ENCODE results near the gene LDB3. TPM values are rescaled to one million over a fixed set of nuclear protein-coding genes. Genes with fewer than 3 reads are reported as not detected.
A peak's percentile ranks its signal among the peaks of the same experiment; 100 is the strongest.

The LDB3 gene
- total and polyA plus RNA-seq, 12 donors = 162 to 1,738 (median 1,513) TPM

DNA sequence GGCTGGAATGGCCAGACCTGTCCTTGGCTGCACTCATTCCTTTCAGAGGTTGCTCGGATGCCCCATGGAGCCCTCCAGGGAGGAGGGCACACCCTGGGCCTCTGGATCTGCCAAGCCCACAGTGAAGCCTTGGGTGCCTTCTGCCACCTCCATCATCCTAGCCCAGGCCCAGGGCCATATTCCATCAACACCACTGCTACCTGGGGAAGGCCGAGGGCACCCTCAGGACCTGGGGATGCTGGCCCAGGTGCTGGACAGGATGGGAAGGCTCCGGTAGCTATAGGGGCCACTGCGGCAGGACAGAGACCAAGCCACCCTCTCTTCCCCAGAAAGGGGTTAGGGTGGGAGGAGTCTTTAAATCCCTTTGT lies 13.2 kb upstream of the LDB3 start:
- no peak overlapping the region for H3K4me3 ChIP-seq
- H3K27ac ChIP-seq = no peak overlapping the region
- DNase-seq (no peak), ATAC-seq (no peak)
- H3K36me3 ChIP-seq = no peaks in the 10 kb centered on the region
- H3K27me3 ChIP-seq = peaks cover 0 to 5% (median 0%) of the 10 kb centered on the region in 7 donors
- peaks cover 0 to 51% (median 24%) of the 10 kb centered on the region in 9 donors for H3K4me1 ChIP-seq
- H3K9me3 ChIP-seq = no peaks in the 10 kb centered on the region
- intact Hi-C loops (cut with DNase I) = no loop called here
- 87 to 95% methylated on average over 4 of the region's 4 CpGs for WGBS, 2 donors
- TF ChIP-seq, protein P1, sequence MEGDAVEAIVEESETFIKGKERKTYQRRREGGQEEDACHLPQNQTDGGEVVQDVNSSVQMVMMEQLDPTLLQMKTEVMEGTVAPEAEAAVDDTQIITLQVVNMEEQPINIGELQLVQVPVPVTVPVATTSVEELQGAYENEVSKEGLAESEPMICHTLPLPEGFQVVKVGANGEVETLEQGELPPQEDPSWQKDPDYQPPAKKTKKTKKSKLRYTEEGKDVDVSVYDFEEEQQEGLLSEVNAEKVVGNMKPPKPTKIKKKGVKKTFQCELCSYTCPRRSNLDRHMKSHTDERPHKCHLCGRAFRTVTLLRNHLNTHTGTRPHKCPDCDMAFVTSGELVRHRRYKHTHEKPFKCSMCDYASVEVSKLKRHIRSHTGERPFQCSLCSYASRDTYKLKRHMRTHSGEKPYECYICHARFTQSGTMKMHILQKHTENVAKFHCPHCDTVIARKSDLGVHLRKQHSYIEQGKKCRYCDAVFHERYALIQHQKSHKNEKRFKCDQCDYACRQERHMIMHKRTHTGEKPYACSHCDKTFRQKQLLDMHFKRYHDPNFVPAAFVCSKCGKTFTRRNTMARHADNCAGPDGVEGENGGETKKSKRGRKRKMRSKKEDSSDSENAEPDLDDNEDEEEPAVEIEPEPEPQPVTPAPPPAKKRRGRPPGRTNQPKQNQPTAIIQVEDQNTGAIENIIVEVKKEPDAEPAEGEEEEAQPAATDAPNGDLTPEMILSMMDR (IDR thresholded peaks at IDR 0.05) = no peak

DNA sequence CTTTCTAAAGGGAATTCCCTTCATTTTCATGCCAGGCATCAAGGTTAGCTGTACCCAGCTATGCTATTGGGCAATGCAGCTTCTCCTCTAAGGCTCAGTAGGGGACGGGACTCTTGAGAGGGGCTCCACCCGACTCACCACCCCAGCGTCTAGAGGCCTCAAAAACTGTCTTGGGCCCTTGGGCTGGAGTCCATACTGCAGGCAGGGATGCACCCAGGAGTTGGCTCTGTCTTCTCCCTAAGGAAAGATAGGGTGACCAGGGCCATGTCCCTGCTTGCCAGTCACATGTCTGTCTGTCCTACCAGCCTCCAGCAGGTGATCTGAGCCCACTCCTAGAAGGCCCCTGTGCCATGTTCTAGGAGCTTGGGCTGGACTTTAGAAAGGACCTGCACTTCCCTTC lies 12.7 kb upstream of the LDB3 start:
- Histone ChIP-seq H3K36me3 (no peaks in the 10 kb centered on the region), H3K4me3 (no peak overlapping the region), H3K27me3 (peaks cover 0 to 5% (median 0%) of the 10 kb centered on the region in 7 donors), H3K27ac (no peak overlapping the region), H3K9me3 (no peaks in the 10 kb centered on the region), H3K4me1 (peaks cover 0 to 50% (median 23%) of the 10 kb centered on the region in 9 donors)
- ATAC-seq (no peak), DNase-seq (no peak)
- intact Hi-C loops (cut with DNase I) = no loop called here
- 91 to 95% methylated on average over 3 of the region's 3 CpGs for WGBS, 2 donors
- TF ChIP-seq, protein P1 (IDR thresholded peaks at IDR 0.05) = no peak

DNA sequence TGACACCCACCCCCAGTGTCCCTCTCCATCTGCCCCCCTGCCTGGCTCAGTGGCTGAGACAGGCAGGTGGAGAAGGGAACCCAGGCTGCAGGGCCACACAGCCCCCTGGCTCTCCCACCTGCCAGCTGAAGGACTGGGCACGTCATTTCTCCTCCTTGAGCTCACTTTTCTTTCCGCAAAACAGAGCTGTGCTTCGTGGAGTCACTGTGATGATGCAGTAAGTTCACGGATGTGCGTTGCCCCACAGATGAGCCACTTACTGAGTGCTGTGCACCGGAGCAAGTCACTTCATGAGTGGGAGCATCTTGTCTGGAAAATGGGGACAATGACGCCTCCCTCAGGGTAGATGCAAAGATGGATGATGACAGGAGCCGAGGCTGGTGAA lies 11.3 kb upstream of the LDB3 start:
- DNase-seq (no peak), ATAC-seq (no peak)
- peaks cover 0 to 5% (median 0%) of the 10 kb centered on the region in 7 donors for H3K27me3 ChIP-seq
- peaks cover 0 to 50% (median 20%) of the 10 kb centered on the region in 9 donors for H3K4me1 ChIP-seq
- WGBS, 2 donors = 87 to 91% methylated on average over 8 of the region's 8 CpGs
- TF ChIP-seq, protein P1 (IDR thresholded peaks at IDR 0.05) = no peak
- intact Hi-C loops (cut with DNase I) = no loop called here
- peak overlapping the region in 3 of 10 donors; percentile 14 to 65 (median 32) for H3K27ac ChIP-seq
- no peaks in the 10 kb centered on the region for H3K9me3 ChIP-seq
- H3K4me3 ChIP-seq = no peak overlapping the region
- no peaks in the 10 kb centered on the region for H3K36me3 ChIP-seq

DNA sequence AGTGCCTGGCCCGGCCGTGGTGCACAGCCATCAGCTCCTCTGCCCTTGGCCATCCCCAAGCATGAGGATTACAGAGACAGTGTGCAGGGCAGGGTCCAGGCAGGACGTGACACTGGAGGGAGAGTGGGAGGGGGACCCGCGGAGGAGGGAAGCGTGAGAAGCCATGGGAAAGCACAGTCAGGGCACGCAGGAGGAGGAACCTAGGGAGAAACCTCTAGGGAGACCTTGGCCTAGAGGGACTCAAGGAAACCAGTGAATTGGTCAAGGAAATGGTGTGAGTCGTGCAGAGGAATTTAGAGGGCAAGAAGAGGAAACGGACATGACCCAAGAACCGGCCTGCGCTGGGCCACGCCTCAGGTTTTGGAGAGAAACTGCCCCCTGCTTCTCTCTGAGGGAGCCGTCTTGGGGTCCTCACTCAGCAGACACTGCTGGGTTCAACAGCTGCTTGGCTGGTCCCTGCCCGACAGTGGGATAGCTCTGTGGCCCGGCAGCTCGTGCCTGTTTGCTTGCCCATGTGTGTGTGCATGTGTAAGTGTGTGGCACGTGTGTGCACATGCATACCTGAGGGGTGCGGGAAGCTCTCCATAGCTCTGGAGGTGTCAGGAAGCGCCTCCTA lies 10.8 kb upstream of the LDB3 start:
- Histone ChIP-seq H3K27ac (peak overlapping the region in 2 of 10 donors; percentile 27 to 65), H3K4me3 (no peak overlapping the region), H3K36me3 (no peaks in the 10 kb centered on the region), H3K9me3 (no peaks in the 10 kb centered on the region), H3K27me3 (peaks cover 0 to 5% (median 0%) of the 10 kb centered on the region in 7 donors), H3K4me1 (peaks cover 0 to 50% (median 23%) of the 10 kb centered on the region in 9 donors)
- intact Hi-C loops (cut with DNase I) = no loop called here
- 67 to 77% methylated on average over 19 of the region's 19 CpGs for WGBS, 2 donors
- TF ChIP-seq, protein P1 (IDR thresholded peaks at IDR 0.05) = no peak
- ATAC-seq = no peak
- DNase-seq = peak in 1 of 2 donors; percentile 24

Data from heart right ventricle (tissue), 16 donors.